Fibroblast of lung (primary cell): Measurements from ENCODE around the gene TMEM40. TPM values are rescaled to one million over a fixed set of nuclear protein-coding genes. Genes with fewer than 3 reads are reported as not detected.

Experiments used
- DNase-seq, 2 donors: peaks; one replicate each; pipeline versions ENCODE4 v3.0.0 to v3.0.0-alpha.2; 2010; ENCODE audit warnings: low read depth in 2 of 2
- H2AFZ ChIP-seq: 2 replicates; pipeline ENCODE4 v1.5.1; 2012; ENCODE audit warnings: low read length, control low read depth, inconsistent platforms
- H3K27ac ChIP-seq: 2 replicates; pipeline ENCODE4 v1.5.1; 2011; ENCODE audit warnings: low read length, control low read depth; ENCODE audit not compliant: insufficient read depth
- H3K27me3 ChIP-seq: 2 replicates; pipeline ENCODE4 v1.5.1; 2011; ENCODE audit warnings: mild to moderate bottlenecking, low read length; ENCODE audit not compliant: control insufficient read depth, insufficient read depth
- H3K36me3 ChIP-seq: 2 replicates; pipeline ENCODE4 v1.5.1; 2011; ENCODE audit warnings: low read length; ENCODE audit not compliant: control insufficient read depth, insufficient read depth
- H3K4me1 ChIP-seq: 2 replicates; pipeline ENCODE4 v1.5.1; 2011; ENCODE audit warnings: low read length; ENCODE audit not compliant: control insufficient read depth, insufficient read depth; ENCODE audit errors: extremely low read depth
- H3K4me2 ChIP-seq: 2 replicates; pipeline ENCODE4 v1.5.1; 2011; ENCODE audit warnings: low read length, control low read depth; ENCODE audit not compliant: insufficient read depth; ENCODE audit errors: extremely low read depth
- H3K4me3 ChIP-seq, 4 experiments: fragments of 200-600 bp in 1 of 4; sonication (generic) in 1 of 4; replicated peaks in 1 of 4; 2 replicates each; pipeline ENCODE4 v1.5.1; 2011 to 2016; ENCODE audit warnings: low read length in 4 of 4, low read depth in 3 of 4, mild to moderate bottlenecking in 3 of 4, control low read depth in 2 of 4, inconsistent platforms in 1 of 4, mixed read lengths in 1 of 4; ENCODE audit not compliant: insufficient read depth in 1 of 4; ENCODE audit errors: control extremely low read depth in 1 of 4
- H3K79me2 ChIP-seq: 2 replicates; pipeline ENCODE4 v1.5.1; 2012; ENCODE audit warnings: mild to moderate bottlenecking, low read length, inconsistent platforms; ENCODE audit not compliant: control insufficient read depth, insufficient read depth
- H3K9ac ChIP-seq: 2 replicates; pipeline ENCODE4 v1.5.1; 2011; ENCODE audit warnings: mild to moderate bottlenecking, low read length, control low read depth; ENCODE audit not compliant: insufficient read depth
- H3K9me3 ChIP-seq: 2 replicates; pipeline ENCODE4 v1.5.1; 2012; ENCODE audit warnings: low read depth, low read length; ENCODE audit not compliant: control insufficient read depth, insufficient read depth
- H4K20me1 ChIP-seq: 2 replicates; pipeline ENCODE4 v1.5.1; 2011; ENCODE audit warnings: low read length; ENCODE audit not compliant: control insufficient read depth, insufficient read depth; ENCODE audit errors: extremely low read depth
- EZH2 ChIP-seq: IDR thresholded peaks from 2 replicates; pipeline ENCODE4 v1.5.1; 2012; ENCODE audit warnings: low read length, control low read depth, mild to moderate bottlenecking; ENCODE audit errors: missing control alignments
- polyA plus RNA-seq, 2 donors: library from polyadenylated mRNA; depleted of rRNA in 1 of 2; stranded (reverse) in 1 of 2; unstranded in 1 of 2; fragments of >200 nt; gene quantifications; 2 replicates each; pipeline ENCODE4 v1.2.1, GENCODE V29; 2011 to 2012; ENCODE audit warnings: missing spikeins in 1 of 2
- total RNA-seq: library from RNA; depleted of rRNA; stranded (reverse); fragments of >200 nt; gene quantifications from 2 replicates; pipeline ENCODE4 v1.2.1, GENCODE V29; 2014
- TF ChIP-seq, protein P1 (sequence below), 2 donors: IDR thresholded peaks in 1 of 2; conservative IDR thresholded peaks in 1 of 2; 1 replicate in 1 of 2; 2 replicates in 1 of 2; pipeline ENCODE4 v1.5.1; 2011 to 2012; ENCODE audit warnings: low read length in 2 of 2, control low read depth in 1 of 2, inconsistent platforms in 1 of 2, low read depth in 1 of 2, mild to moderate bottlenecking in 1 of 2

TMEM40 gene
- total and polyA plus RNA-seq, 2 donors (not counting 1 experiment from before 2014, with no cell fraction given) = under 0.01 to 0.33 TPM

DNA sequence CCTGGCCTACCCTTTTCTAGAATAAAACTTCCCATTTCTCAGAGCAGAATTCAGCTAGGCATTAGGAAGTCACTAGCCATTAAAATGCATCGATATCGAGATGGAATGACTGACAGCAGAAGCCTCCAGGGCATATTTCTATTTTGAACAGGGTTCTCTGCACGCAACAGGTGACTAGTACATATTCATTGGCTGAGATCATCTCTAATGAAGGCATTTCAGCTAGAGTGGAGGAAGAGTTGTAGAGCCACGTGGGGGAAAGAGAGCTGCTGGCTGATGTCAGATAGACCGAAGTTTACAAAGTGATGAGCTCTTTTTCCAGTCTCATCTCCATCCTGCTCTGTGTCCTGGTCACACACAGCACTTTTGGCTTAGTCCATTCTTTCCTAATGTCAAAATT, 7.5 kb downstream of the TMEM40 start:
- Histone ChIP-seq H4K20me1 (no peaks in the 10 kb centered on the region), H3K4me2 (no peak overlapping the region), H3K27ac (no peak overlapping the region), H3K79me2 (no peaks in the 10 kb centered on the region), H3K4me3 (no peak overlapping the region), H3K9me3 (no peaks in the 10 kb centered on the region), H3K4me1 (peaks cover 12% of the 10 kb centered on the region), H3K9ac (no peak overlapping the region), H3K36me3 (no peaks in the 10 kb centered on the region), H3K27me3 (peaks cover 4% of the 10 kb centered on the region), H2AFZ (no peak overlapping the region)
- TF ChIP-seq, protein P1, sequence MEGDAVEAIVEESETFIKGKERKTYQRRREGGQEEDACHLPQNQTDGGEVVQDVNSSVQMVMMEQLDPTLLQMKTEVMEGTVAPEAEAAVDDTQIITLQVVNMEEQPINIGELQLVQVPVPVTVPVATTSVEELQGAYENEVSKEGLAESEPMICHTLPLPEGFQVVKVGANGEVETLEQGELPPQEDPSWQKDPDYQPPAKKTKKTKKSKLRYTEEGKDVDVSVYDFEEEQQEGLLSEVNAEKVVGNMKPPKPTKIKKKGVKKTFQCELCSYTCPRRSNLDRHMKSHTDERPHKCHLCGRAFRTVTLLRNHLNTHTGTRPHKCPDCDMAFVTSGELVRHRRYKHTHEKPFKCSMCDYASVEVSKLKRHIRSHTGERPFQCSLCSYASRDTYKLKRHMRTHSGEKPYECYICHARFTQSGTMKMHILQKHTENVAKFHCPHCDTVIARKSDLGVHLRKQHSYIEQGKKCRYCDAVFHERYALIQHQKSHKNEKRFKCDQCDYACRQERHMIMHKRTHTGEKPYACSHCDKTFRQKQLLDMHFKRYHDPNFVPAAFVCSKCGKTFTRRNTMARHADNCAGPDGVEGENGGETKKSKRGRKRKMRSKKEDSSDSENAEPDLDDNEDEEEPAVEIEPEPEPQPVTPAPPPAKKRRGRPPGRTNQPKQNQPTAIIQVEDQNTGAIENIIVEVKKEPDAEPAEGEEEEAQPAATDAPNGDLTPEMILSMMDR (conservative IDR thresholded peaks at IDR 0.05 in 1 of 2, IDR thresholded peaks at IDR 0.05 in 1 of 2; ENCODE audit: low read depth in 1 of 2, low read length in 2 of 2) = no peak
- no peak for TF ChIP-seq EZH2
- peak in 1 of 2 donors; percentile 53 for DNase-seq

DNA sequence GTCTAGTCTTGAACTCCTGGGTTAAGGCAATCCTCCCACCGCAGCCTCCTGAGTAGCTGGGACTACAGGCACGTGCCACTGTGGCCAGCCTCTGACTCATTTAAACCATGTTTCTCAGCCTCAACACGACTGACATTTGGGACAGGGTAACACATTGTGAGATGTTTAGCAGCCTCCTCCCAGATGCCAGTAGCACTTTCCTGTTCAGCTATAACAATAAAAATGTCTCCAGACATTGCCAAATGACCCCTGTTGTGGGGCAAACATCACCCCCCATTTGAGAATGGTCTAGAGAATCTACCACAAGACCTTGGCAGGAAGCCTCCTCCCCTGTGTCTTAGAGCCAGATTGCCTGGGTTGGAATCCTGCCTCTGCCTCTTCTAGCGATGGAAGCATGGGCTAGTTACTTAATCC, 8.4 kb downstream of the TMEM40 start:
- Histone ChIP-seq H3K4me3 (no peak overlapping the region), H3K9me3 (no peaks in the 10 kb centered on the region), H3K79me2 (no peaks in the 10 kb centered on the region), H3K36me3 (no peaks in the 10 kb centered on the region), H3K9ac (no peak overlapping the region), H3K27me3 (peaks cover 6% of the 10 kb centered on the region), H3K27ac (peak overlapping the region; percentile 72), H4K20me1 (no peaks in the 10 kb centered on the region), H3K4me2 (no peak overlapping the region), H2AFZ (no peak overlapping the region), H3K4me1 (peaks cover 12% of the 10 kb centered on the region)
- peak; percentile 84 to 86 for DNase-seq
- TF ChIP-seq EZH2 = no peak
- TF ChIP-seq, protein P1 (conservative IDR thresholded peaks at IDR 0.05 in 1 of 2, IDR thresholded peaks at IDR 0.05 in 1 of 2; ENCODE audit: low read depth in 1 of 2, low read length in 2 of 2) = no peak

DNA sequence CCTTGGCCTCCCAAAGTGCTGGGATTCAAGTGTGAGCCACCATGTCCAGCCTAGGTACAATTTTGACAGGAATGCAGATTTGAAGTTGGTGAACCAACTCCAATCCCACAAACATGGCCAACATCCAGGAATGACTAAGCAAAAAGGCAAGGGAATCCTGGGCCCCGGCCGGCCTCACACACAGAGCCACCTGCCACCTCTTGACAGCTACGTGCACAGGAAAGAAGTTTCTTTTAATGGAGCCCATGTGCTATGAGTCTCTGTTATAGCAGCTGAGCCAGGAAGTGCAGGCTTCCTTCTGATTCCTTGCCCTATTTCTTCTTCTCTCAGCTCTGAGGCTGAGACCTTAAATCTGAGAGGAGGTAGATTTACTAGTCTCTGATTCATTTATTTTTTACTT, 8.8 kb downstream of the TMEM40 start:
- no peak overlapping the region for H2AFZ ChIP-seq
- peak; percentile 88 for DNase-seq
- no peak overlapping the region for H3K9ac ChIP-seq
- no peaks in the 10 kb centered on the region for H3K9me3 ChIP-seq
- peaks cover 6% of the 10 kb centered on the region for H3K27me3 ChIP-seq
- no peaks in the 10 kb centered on the region for H3K79me2 ChIP-seq
- TF ChIP-seq, protein P1 (conservative IDR thresholded peaks at IDR 0.05 in 1 of 2, IDR thresholded peaks at IDR 0.05 in 1 of 2; ENCODE audit: low read depth in 1 of 2, low read length in 2 of 2) = no peak
- TF ChIP-seq EZH2 = no peak
- no peaks in the 10 kb centered on the region for H4K20me1 ChIP-seq
- no peak overlapping the region for H3K4me2 ChIP-seq
- H3K4me1 ChIP-seq = peaks cover 12% of the 10 kb centered on the region
- H3K27ac ChIP-seq = peak overlapping the region; percentile 72
- H3K4me3 ChIP-seq = no peak overlapping the region
- no peaks in the 10 kb centered on the region for H3K36me3 ChIP-seq
